ENCODE measurements around the gene ATP6V0D1.

The ATP6V0D1 gene

DNA sequence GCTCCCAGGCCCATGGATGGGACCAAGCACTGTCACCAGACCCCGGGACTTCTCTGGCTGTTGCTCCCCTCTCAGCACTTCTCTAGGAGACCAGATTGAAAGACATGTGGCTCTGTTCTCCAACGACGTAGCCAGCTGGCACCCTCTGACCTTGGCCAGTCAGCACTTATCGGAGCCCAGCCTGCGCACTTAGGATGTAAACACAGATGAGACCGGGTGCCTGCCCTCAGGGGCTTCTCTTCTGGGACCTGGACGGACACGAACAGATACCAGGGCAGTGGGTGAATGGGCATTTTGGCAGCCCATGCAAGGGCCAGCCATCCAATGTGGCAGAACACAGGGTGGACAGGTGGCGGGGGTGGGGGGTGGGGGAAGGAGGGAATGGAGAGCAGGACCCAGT is 71.3 kb downstream of the ATP6V0D1 start:
- no peak overlapping the region for H3K9ac ChIP-seq
- no peaks in the 10 kb centered on the region; a peak in 1 of 22 replicates for H4K20me1 ChIP-seq
- TF ChIP-seq Cebpa-rat (IDR thresholded peaks at IDR 0.05) = no peak
- H3K9me3 ChIP-seq (replicated peaks in 1 of 11) = no peaks in the 10 kb centered on the region
- no peaks in the 10 kb centered on the region for H3K36me3 ChIP-seq
- H3K27ac ChIP-seq = no peak overlapping the region
- peaks cover 0 to 3% (median 0%) of the 10 kb centered on the region in 11 experiments; a peak in 7 of 22 replicates for H3K27me3 ChIP-seq
- H3K4me2 ChIP-seq = no peak overlapping the region
- no peak overlapping the region for H3K4me3 ChIP-seq
- H3K4me1 ChIP-seq = peaks cover 0 to 51% (median 31%) of the 10 kb centered on the region in 10 experiments; a peak in 16 of 20 replicates

- H3K4me3 ChIP-seq = no peak overlapping the region
- peaks cover 0 to 56% (median 41%) of the 10 kb centered on the region in 10 experiments; a peak in 17 of 20 replicates for H3K4me1 ChIP-seq
- no peaks in the 10 kb centered on the region for H3K36me3 ChIP-seq
- H3K9ac ChIP-seq = no peak overlapping the region
- no peaks in the 10 kb centered on the region; a peak in 1 of 22 replicates for H4K20me1 ChIP-seq
- H3K9me3 ChIP-seq (replicated peaks in 1 of 11) = no peaks in the 10 kb centered on the region
- peak overlapping the region in 1 of 11 experiments; percentile 17; a peak in 2 of 22 replicates for H3K27ac ChIP-seq
- no peak for TF ChIP-seq Cebpa-rat (IDR thresholded peaks at IDR 0.05)
- H3K4me2 ChIP-seq = peak overlapping the region in 5 of 11 experiments; percentile 49 to 83 (median 68); a peak in 8 of 22 replicates
- no peaks in the 10 kb centered on the region; a peak in 2 of 22 replicates for H3K27me3 ChIP-seq
Observed at GRCh38 chr16:67407788-67408452, 73.0 kb downstream of the ATP6V0D1 start.

DNA sequence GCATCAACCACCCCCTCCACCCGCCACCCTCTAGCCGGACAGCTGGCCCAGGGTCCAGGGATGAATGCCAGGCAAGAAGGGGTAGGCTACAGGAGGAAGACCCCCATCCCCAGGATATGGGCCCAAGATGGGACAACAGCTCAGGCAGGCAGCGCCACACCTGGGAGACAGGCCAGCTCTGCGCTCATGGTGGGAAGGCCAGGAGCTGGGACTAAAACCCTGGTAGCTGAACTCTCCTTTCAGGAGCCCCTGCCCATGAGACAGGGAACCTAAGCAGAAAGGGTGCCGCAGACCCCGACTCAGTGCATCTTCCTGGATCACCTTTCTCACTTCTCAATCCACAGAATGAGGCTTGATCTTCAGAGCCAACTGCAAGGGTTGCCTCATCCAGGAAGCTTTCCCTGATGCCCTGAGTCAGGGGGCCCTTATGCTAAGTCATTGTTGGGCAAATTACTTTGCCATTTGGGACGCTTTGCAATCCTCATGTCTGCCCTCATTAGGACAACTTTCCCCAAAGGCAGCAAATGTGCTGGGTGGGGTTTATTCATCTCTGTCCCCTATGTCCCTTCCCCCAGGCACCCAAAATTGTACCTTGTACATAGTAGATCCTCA is 73.7 kb downstream of the ATP6V0D1 start:
- peak overlapping the region in 1 of 11 experiments; percentile 23; a peak in 1 of 22 replicates for H3K9ac ChIP-seq
- TF ChIP-seq Cebpa-rat (IDR thresholded peaks at IDR 0.05) = peak in 1 of 11 experiments; percentile 16; a peak in 1 of 22 replicates
- H4K20me1 ChIP-seq = no peaks in the 10 kb centered on the region; a peak in 1 of 22 replicates
- peak overlapping the region in 3 of 11 experiments; percentile 17 to 54 (median 47); a peak in 4 of 22 replicates for H3K27ac ChIP-seq
- no peak overlapping the region for H3K4me3 ChIP-seq
- no peaks in the 10 kb centered on the region for H3K36me3 ChIP-seq
- peaks cover 0 to 49% (median 39%) of the 10 kb centered on the region in 10 experiments; a peak in 17 of 20 replicates for H3K4me1 ChIP-seq
- H3K27me3 ChIP-seq = no peaks in the 10 kb centered on the region; a peak in 2 of 22 replicates
- no peaks in the 10 kb centered on the region for H3K9me3 ChIP-seq (replicated peaks in 1 of 11)
- peak overlapping the region in 7 of 11 experiments; percentile 11 to 83 (median 52); a peak in 12 of 22 replicates for H3K4me2 ChIP-seq

- Histone ChIP-seq H3K9ac (peak overlapping the region in 2 of 11 experiments; percentile 10 to 23; a peak in 2 of 22 replicates), H3K4me3 (no peak overlapping the region), H3K27ac (peak overlapping the region in 5 of 11 experiments; percentile 10 to 54 (median 32); a peak in 9 of 22 replicates), H3K9me3 (replicated peaks in 1 of 11) (no peaks in the 10 kb centered on the region), H3K27me3 (no peaks in the 10 kb centered on the region; a peak in 2 of 22 replicates), H4K20me1 (no peaks in the 10 kb centered on the region), H3K36me3 (no peaks in the 10 kb centered on the region), H3K4me2 (peak overlapping the region in 9 of 11 experiments; percentile 11 to 83 (median 64); a peak in 15 of 22 replicates), H3K4me1 (peaks cover 0 to 48% (median 39%) of the 10 kb centered on the region in 10 experiments; a peak in 17 of 20 replicates)
- TF ChIP-seq Cebpa-rat (IDR thresholded peaks at IDR 0.05) = no peak
Observed at GRCh38 chr16:67406111-67406971, 74.6 kb downstream of the ATP6V0D1 start.

GRCh38 chr16:67405336-67405735 is 75.6 kb downstream of the ATP6V0D1 start:
- Histone ChIP-seq H4K20me1 (no peaks in the 10 kb centered on the region), H3K9ac (peak overlapping the region in 2 of 11 experiments; percentile 3 to 25; a peak in 4 of 22 replicates), H3K9me3 (replicated peaks in 1 of 11) (no peaks in the 10 kb centered on the region), H3K36me3 (no peaks in the 10 kb centered on the region), H3K27ac (peak overlapping the region in 4 of 11 experiments; percentile 31 to 54 (median 44); a peak in 5 of 22 replicates), H3K4me3 (no peak overlapping the region), H3K4me1 (peaks cover 0 to 48% (median 39%) of the 10 kb centered on the region in 10 experiments; a peak in 17 of 20 replicates), H3K4me2 (peak overlapping the region in 10 of 11 experiments; percentile 3 to 83 (median 56); a peak in 17 of 22 replicates), H3K27me3 (no peaks in the 10 kb centered on the region; a peak in 1 of 22 replicates)
- TF ChIP-seq Cebpa-rat (IDR thresholded peaks at IDR 0.05) = peak in 3 of 11 experiments; percentile 23 to 57 (median 33); a peak in 2 of 22 replicates

GRCh38 chr16:67404740-67405226 is 76.2 kb downstream of the ATP6V0D1 start:
- no peaks in the 10 kb centered on the region for H4K20me1 ChIP-seq
- TF ChIP-seq Cebpa-rat (IDR thresholded peaks at IDR 0.05) = no peak
- peak overlapping the region in 2 of 11 experiments; percentile 3 to 25; a peak in 3 of 22 replicates for H3K9ac ChIP-seq
- H3K4me3 ChIP-seq = no peak overlapping the region
- H3K27me3 ChIP-seq = no peaks in the 10 kb centered on the region; a peak in 1 of 22 replicates
- H3K36me3 ChIP-seq = no peaks in the 10 kb centered on the region
- peaks cover 0 to 48% (median 40%) of the 10 kb centered on the region in 10 experiments; a peak in 18 of 20 replicates for H3K4me1 ChIP-seq
- peak overlapping the region in 10 of 11 experiments; percentile 6 to 83 (median 56); a peak in 15 of 22 replicates for H3K4me2 ChIP-seq
- H3K27ac ChIP-seq = peak overlapping the region in 3 of 11 experiments; percentile 31 to 54 (median 35); a peak in 4 of 22 replicates
- H3K9me3 ChIP-seq (replicated peaks in 1 of 11) = no peaks in the 10 kb centered on the region

DNA sequence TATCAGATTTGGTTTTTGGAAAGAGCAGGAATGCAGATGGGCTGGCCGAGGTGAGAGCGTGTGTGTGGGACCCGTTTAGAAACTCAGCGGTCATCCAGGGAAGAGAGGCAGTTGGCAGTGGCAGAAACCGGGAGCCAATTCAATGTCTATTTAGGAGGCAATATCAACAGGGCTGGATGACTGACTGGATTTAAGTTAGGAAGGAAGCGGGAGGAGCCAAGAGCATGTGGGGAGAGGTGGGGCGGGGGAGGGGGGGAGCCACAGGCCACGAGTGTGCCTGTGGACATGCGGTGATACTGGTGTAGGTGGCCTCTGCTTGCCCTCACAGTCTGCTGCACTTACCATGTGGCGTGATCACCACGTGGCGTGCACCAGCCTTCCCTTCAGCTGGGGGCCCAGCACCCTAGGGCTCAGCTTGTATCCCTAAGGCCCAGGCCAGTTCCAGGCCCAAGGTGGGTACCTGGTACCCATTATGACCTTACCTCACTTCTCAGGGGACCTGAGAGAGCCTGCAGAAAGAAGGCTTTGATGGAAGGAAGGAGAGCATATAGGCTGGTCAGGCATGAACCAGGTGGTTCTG is 76.9 kb downstream of the ATP6V0D1 start:
- Histone ChIP-seq H3K4me1 (peaks cover 0 to 50% (median 41%) of the 10 kb centered on the region in 10 experiments; a peak in 18 of 20 replicates), H3K36me3 (no peaks in the 10 kb centered on the region), H3K4me3 (no peak overlapping the region), H3K27ac (peak overlapping the region in 1 of 11 experiments; percentile 54; a peak in 3 of 22 replicates), H3K9ac (no peak overlapping the region), H3K27me3 (no peaks in the 10 kb centered on the region; a peak in 1 of 22 replicates), H3K4me2 (peak overlapping the region in 8 of 11 experiments; percentile 7 to 83 (median 66); a peak in 10 of 22 replicates), H4K20me1 (no peaks in the 10 kb centered on the region), H3K9me3 (replicated peaks in 1 of 11) (no peaks in the 10 kb centered on the region)
- no peak for TF ChIP-seq Cebpa-rat (IDR thresholded peaks at IDR 0.05)

DNA sequence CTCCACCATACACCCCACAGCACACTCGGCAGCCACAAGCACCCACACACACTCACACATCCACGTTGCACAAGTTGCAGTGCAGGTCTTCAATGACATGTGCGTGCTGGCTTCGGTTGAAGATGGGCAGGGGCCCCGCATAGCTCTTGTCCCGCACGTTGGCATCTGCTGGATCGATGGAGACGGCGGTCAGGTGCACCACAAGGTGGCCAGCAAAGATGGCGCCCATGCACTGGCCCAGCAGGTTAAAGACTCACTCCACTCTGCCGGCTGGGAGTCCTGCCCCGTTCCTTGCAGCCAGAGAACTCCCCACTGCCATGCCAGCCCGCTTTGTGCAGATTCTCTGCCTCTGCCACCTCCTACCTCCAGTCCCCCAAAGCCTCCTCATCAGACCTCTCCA is 80.1 kb downstream of the ATP6V0D1 start:
- Histone ChIP-seq H3K9me3 (replicated peaks in 1 of 11) (no peaks in the 10 kb centered on the region), H3K9ac (no peak overlapping the region), H3K4me2 (no peak overlapping the region), H4K20me1 (peaks cover 0 to 14% (median 0%) of the 10 kb centered on the region in 11 experiments; a peak in 7 of 22 replicates), H3K27ac (no peak overlapping the region), H3K27me3 (peaks cover 7 to 16% (median 12%) of the 10 kb centered on the region in 11 experiments), H3K4me1 (peaks cover 4 to 46% (median 31%) of the 10 kb centered on the region in 10 experiments), H3K4me3 (no peak overlapping the region), H3K36me3 (no peaks in the 10 kb centered on the region)
- no peak for TF ChIP-seq Cebpa-rat (IDR thresholded peaks at IDR 0.05)

Measured in BLaER1 treated with 17β-estradiol and CSF1 and Interleukin-3, amounts not matched to agents 10 nM and 100 nM (cell line).